ENCODE results near the gene HNRNPK. TPM values are rescaled to one million over a fixed set of nuclear protein-coding genes. Genes with fewer than 3 reads are reported as not detected.

HNRNPK gene
- total RNA-seq, 1 donor from 2014 or later = 691 TPM

GRCh38 chr9:83991355-83991754 lies 11.3 kb upstream of the HNRNPK start:
- TF ChIP-seq CTCF (IDR thresholded peaks at IDR 0.05; ENCODE audit: insufficient read depth, low read length, poor library complexity, severe bottlenecking) = no peak
- Histone ChIP-seq H3K4me3 (ENCODE audit: low read depth, low read length) (no peak overlapping the region), H3K27me3 (ENCODE audit: control insufficient read depth, insufficient read depth, low read length) (no peaks in the 10 kb centered on the region), H3K36me3 (ENCODE audit: control insufficient read depth, insufficient read depth, low read length) (peaks cover 1% of the 10 kb centered on the region)
- DNase-seq (ENCODE audit: low read depth) = no peak

GRCh38 chr9:83988411-83988810 lies 8.4 kb upstream of the HNRNPK start:
- TF ChIP-seq CTCF (IDR thresholded peaks at IDR 0.05; ENCODE audit: insufficient read depth, low read length, poor library complexity, severe bottlenecking) = no peak
- H3K27me3 ChIP-seq (ENCODE audit: control insufficient read depth, insufficient read depth, low read length) = no peaks in the 10 kb centered on the region
- no peak overlapping the region for H3K4me3 ChIP-seq (ENCODE audit: low read depth, low read length)
- DNase-seq (ENCODE audit: low read depth) = no peak
- H3K36me3 ChIP-seq (ENCODE audit: control insufficient read depth, insufficient read depth, low read length) = peaks cover 1% of the 10 kb centered on the region

- TF ChIP-seq CTCF (IDR thresholded peaks at IDR 0.05; ENCODE audit: insufficient read depth, low read length, poor library complexity, severe bottlenecking) = no peak
- H3K4me3 ChIP-seq (ENCODE audit: low read depth, low read length) = no peak overlapping the region
- H3K36me3 ChIP-seq (ENCODE audit: control insufficient read depth, insufficient read depth, low read length) = peaks cover 1% of the 10 kb centered on the region
- H3K27me3 ChIP-seq (ENCODE audit: control insufficient read depth, insufficient read depth, low read length) = no peaks in the 10 kb centered on the region
- no peak for DNase-seq (ENCODE audit: low read depth)
Observed at GRCh38 chr9:83987402-83987791, 7.4 kb upstream of the HNRNPK start.

- no peak overlapping the region for H3K4me3 ChIP-seq (ENCODE audit: low read depth, low read length)
- H3K27me3 ChIP-seq (ENCODE audit: control insufficient read depth, insufficient read depth, low read length) = no peaks in the 10 kb centered on the region
- H3K36me3 ChIP-seq (ENCODE audit: control insufficient read depth, insufficient read depth, low read length) = peaks cover 1% of the 10 kb centered on the region
- no peak for DNase-seq (ENCODE audit: low read depth)
- no peak for TF ChIP-seq CTCF (IDR thresholded peaks at IDR 0.05; ENCODE audit: insufficient read depth, low read length, poor library complexity, severe bottlenecking)
Observed at GRCh38 chr9:83986765-83987401, 6.9 kb upstream of the HNRNPK start.

- no peaks in the 10 kb centered on the region for H3K27me3 ChIP-seq (ENCODE audit: control insufficient read depth, insufficient read depth, low read length)
- no peak for DNase-seq (ENCODE audit: low read depth)
- TF ChIP-seq CTCF (IDR thresholded peaks at IDR 0.05; ENCODE audit: insufficient read depth, low read length, poor library complexity, severe bottlenecking) = no peak
- H3K36me3 ChIP-seq (ENCODE audit: control insufficient read depth, insufficient read depth, low read length) = peaks cover 1% of the 10 kb centered on the region
- H3K4me3 ChIP-seq (ENCODE audit: low read depth, low read length) = no peak overlapping the region
Observed at GRCh38 chr9:83986195-83986594, 6.2 kb upstream of the HNRNPK start.
